HG03342 (cell line): ENCODE results near the gene NACA2.
"Not testable (repeated sequence)": the region's sequence is repeated elsewhere in the genome, so short reads cannot be mapped to it uniquely, and the experiment has no call there.

ENCODE experiments used
- ATAC-seq: cut with Tn5 transposase; IDR thresholded peaks from one replicate; pipeline ENCODE4 v1.9.1; 2021; ENCODE audit warnings: mild to moderate bottlenecking, moderate library complexity; ENCODE audit not compliant: unreplicated experiment

Gene NACA2

GRCh38 chr17:61591018-61591417 lies at the start of gene NACA2:
Gene NACA2, minus strand, starts transcription at chr17:61591219. Its CDS starts 39 bp downstream, at chr17:61591180.
- no peak for ATAC-seq

- ATAC-seq: no peak
Observed at GRCh38 chr17:61639818-61640217, 48.8 kb upstream of the NACA2 start.

- ATAC-seq: no peak
Observed at GRCh38 chr17:61638087-61638486, 47.1 kb upstream of the NACA2 start.

- no peak for ATAC-seq
Observed at GRCh38 chr17:61635913-61636432, 45.0 kb upstream of the NACA2 start.

GRCh38 chr17:61634942-61635538 lies 44.0 kb upstream of the NACA2 start:
- no peak for ATAC-seq

- ATAC-seq: no peak
Observed at GRCh38 chr17:61634011-61634539, 43.1 kb upstream of the NACA2 start.

- no peak for ATAC-seq
Observed at GRCh38 chr17:61632826-61633225, 41.8 kb upstream of the NACA2 start.

GRCh38 chr17:61631800-61632199 lies 40.8 kb upstream of the NACA2 start:
- ATAC-seq: no peak

- ATAC-seq: not testable (repeated sequence)
Observed at GRCh38 chr17:61628158-61628557, 37.1 kb upstream of the NACA2 start.

- no peak for ATAC-seq
Observed at GRCh38 chr17:61627658-61628057, 36.6 kb upstream of the NACA2 start.

- no peak for ATAC-seq
Observed at GRCh38 chr17:61627125-61627524, 36.1 kb upstream of the NACA2 start.

GRCh38 chr17:61625564-61625963 lies 34.5 kb upstream of the NACA2 start:
- ATAC-seq: no peak

GRCh38 chr17:61624951-61625350 lies 33.9 kb upstream of the NACA2 start:
- no peak for ATAC-seq

GRCh38 chr17:61621317-61621716 lies 30.3 kb upstream of the NACA2 start:
- ATAC-seq: no peak

GRCh38 chr17:61619953-61620352 lies 28.9 kb upstream of the NACA2 start:
- ATAC-seq: no peak

GRCh38 chr17:61619493-61619892 lies 28.5 kb upstream of the NACA2 start:
- no peak for ATAC-seq

GRCh38 chr17:61618950-61619349 lies 27.9 kb upstream of the NACA2 start:
- ATAC-seq: no peak

- no peak for ATAC-seq
Observed at GRCh38 chr17:61617330-61617729, 26.3 kb upstream of the NACA2 start.

- ATAC-seq: no peak
Observed at GRCh38 chr17:61616783-61617182, 25.8 kb upstream of the NACA2 start.

- ATAC-seq: no peak
Observed at GRCh38 chr17:61614219-61614618, 23.2 kb upstream of the NACA2 start.

GRCh38 chr17:61611323-61611722 lies 20.3 kb upstream of the NACA2 start:
- no peak for ATAC-seq

- ATAC-seq: no peak
Observed at GRCh38 chr17:61605692-61606091, 14.7 kb upstream of the NACA2 start.

GRCh38 chr17:61601297-61601696 lies 10.3 kb upstream of the NACA2 start:
- no peak for ATAC-seq
